ENCODE measurements around the gene MYOM1.
"Not testable (repeated sequence)": the region's sequence is repeated elsewhere in the genome, so short reads cannot be mapped to it uniquely, and the experiment has no call there.

MYOM1 gene

GRCh38 chr18:3085612-3086011 is 134.2 kb downstream of the MYOM1 start:
- no peak for DNase-seq (ENCODE audit: low read depth)
- H3K4me3 ChIP-seq (ENCODE audit: low read depth, low read length): no peak overlapping the region
- TF ChIP-seq, protein P1, sequence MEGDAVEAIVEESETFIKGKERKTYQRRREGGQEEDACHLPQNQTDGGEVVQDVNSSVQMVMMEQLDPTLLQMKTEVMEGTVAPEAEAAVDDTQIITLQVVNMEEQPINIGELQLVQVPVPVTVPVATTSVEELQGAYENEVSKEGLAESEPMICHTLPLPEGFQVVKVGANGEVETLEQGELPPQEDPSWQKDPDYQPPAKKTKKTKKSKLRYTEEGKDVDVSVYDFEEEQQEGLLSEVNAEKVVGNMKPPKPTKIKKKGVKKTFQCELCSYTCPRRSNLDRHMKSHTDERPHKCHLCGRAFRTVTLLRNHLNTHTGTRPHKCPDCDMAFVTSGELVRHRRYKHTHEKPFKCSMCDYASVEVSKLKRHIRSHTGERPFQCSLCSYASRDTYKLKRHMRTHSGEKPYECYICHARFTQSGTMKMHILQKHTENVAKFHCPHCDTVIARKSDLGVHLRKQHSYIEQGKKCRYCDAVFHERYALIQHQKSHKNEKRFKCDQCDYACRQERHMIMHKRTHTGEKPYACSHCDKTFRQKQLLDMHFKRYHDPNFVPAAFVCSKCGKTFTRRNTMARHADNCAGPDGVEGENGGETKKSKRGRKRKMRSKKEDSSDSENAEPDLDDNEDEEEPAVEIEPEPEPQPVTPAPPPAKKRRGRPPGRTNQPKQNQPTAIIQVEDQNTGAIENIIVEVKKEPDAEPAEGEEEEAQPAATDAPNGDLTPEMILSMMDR (IDR thresholded peaks at IDR 0.05; ENCODE audit: control insufficient read depth, extremely low read depth, insufficient read depth): no peak

DNA sequence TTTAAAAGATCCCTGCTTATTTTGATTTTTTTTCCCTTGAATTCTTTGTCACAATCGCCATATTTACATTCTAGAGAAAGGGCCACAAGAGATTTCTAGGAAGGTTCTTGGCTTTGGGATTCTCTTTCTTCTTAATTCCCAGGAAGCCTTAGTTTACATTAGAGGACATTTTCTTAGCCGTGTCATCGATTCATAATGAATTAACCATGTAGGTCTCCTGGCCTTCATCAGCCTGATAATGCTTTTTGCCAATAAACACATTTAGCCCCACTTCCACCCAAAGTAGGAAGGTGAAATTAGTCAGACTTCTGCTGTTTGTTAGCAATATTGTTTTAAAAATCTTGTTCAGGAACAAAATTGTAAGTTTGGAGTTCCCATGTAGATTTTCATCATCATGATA is 135.6 kb downstream of the MYOM1 start:
- TF ChIP-seq, protein P1 (IDR thresholded peaks at IDR 0.05; ENCODE audit: control insufficient read depth, extremely low read depth, insufficient read depth): no peak
- no peak overlapping the region for H3K4me3 ChIP-seq (ENCODE audit: low read depth, low read length)
- DNase-seq (ENCODE audit: low read depth): no peak

DNA sequence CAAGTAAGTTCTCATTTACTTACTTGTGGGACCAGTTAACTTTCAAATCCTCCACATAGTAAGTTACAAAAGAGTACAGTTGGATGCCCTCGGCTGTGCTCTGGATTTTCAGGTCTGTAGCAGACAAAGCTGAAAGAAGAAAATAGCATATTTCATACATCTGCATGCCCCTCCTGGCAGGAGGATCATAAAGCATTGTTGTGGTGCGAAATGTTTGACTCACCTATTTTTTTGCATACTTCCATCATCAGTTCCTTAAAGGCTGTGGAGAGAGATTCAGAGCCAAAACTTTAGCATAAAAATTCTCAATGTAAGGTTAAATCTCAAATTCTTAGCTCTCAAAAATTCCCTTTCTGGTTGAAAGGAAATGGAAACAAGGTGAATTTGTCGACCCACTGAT is 136.0 kb downstream of the MYOM1 start:
- H3K4me3 ChIP-seq (ENCODE audit: low read depth, low read length): no peak overlapping the region
- TF ChIP-seq, protein P1 (IDR thresholded peaks at IDR 0.05; ENCODE audit: control insufficient read depth, extremely low read depth, insufficient read depth): no peak
- DNase-seq (ENCODE audit: low read depth): no peak

DNA sequence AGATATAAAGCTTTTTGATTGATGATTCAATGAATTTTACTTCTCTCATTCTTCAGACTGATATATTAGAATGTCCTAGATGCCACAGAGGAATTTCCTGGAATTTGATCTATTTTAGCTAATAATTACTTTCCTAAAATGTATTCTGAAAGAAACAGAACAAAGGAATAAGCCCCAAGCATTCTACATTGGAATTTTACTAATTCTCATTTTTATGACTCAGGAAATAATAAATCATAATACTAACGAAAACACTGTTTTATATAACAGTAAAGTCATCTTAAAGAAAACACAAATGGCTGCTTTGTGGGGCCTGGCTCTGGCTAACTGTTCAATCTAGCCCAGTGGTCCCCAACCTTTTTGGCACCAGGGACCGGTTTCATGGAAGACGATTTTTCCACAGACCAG is 138.2 kb downstream of the MYOM1 start:
- H3K4me3 ChIP-seq (ENCODE audit: low read depth, low read length): no peak overlapping the region
- TF ChIP-seq, protein P1 (IDR thresholded peaks at IDR 0.05; ENCODE audit: control insufficient read depth, extremely low read depth, insufficient read depth): no peak
- no peak for DNase-seq (ENCODE audit: low read depth)

GRCh38 chr18:3079653-3080052 is 140.1 kb downstream of the MYOM1 start:
- H3K4me3 ChIP-seq (ENCODE audit: low read depth, low read length): no peak overlapping the region
- TF ChIP-seq, protein P1 (IDR thresholded peaks at IDR 0.05; ENCODE audit: control insufficient read depth, extremely low read depth, insufficient read depth): no peak
- DNase-seq (ENCODE audit: low read depth): peak; percentile 46

- no peak overlapping the region for H3K4me3 ChIP-seq (ENCODE audit: low read depth, low read length)
- TF ChIP-seq, protein P1 (IDR thresholded peaks at IDR 0.05; ENCODE audit: control insufficient read depth, extremely low read depth, insufficient read depth): no peak
- no peak for DNase-seq (ENCODE audit: low read depth)
These were observed 144.3 kb downstream of the MYOM1 start for GRCh38 chr18:3075491-3075890.

GRCh38 chr18:3074087-3074486 is 145.7 kb downstream of the MYOM1 start:
- no peak overlapping the region for H3K4me3 ChIP-seq (ENCODE audit: low read depth, low read length)
- TF ChIP-seq, protein P1 (IDR thresholded peaks at IDR 0.05; ENCODE audit: control insufficient read depth, extremely low read depth, insufficient read depth): no peak
- DNase-seq (ENCODE audit: low read depth): no peak

DNA sequence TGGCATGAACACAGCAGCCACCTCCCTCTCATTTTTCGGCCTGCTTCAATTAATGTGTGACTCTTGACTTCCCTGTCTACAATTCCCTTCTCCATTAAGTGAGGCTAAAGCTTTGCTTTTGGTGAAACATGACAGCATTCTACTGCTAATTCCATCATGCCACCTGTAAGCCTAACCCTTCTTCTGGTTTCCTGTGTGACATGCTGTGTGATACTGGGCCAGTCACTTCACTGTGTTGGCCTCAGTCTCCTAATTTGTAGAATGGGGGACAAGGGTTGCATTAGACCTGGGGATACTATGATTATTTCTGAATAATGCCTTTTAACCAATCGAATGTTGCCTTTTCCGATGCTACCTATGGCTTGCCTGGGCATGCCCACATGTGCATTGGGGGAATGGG is 146.4 kb downstream of the MYOM1 start:
- not testable (repeated sequence) for H3K4me3 ChIP-seq (ENCODE audit: low read depth, low read length); DNase-seq (ENCODE audit: low read depth)
